Putamen (tissue), 1 donor: ENCODE data around the gene GMDS.

Source experiments
- DNase-seq: peaks from one replicate; pipeline ENCODE4 v3.0.0-alpha.2; 2016; ENCODE audit warnings: low spot score

Gene GMDS

GRCh38 chr6:1739220-1739619 lies 506.2 kb downstream of the GMDS start:
- no peak for DNase-seq

- no peak for DNase-seq
Observed at GRCh38 chr6:1738558-1739081, 506.8 kb downstream of the GMDS start.

GRCh38 chr6:1737463-1738311 lies 507.7 kb downstream of the GMDS start:
- DNase-seq, result no peak

GRCh38 chr6:1736346-1737105 lies 508.9 kb downstream of the GMDS start:
- DNase-seq, result no peak

- DNase-seq, result no peak
Observed at GRCh38 chr6:1735239-1735803, 510.1 kb downstream of the GMDS start.

GRCh38 chr6:1730882-1731281 lies 514.5 kb downstream of the GMDS start:
- no peak for DNase-seq

- no peak for DNase-seq
Observed at GRCh38 chr6:1729750-1730140, 515.7 kb downstream of the GMDS start.

GRCh38 chr6:1729133-1729749 lies 516.2 kb downstream of the GMDS start:
- no peak for DNase-seq

GRCh38 chr6:1726341-1726768 lies 519.0 kb downstream of the GMDS start:
- DNase-seq, result no peak

- DNase-seq, result no peak
Observed at GRCh38 chr6:1724616-1725015, 520.8 kb downstream of the GMDS start.

- no peak for DNase-seq
Observed at GRCh38 chr6:1724124-1724523, 521.3 kb downstream of the GMDS start.

GRCh38 chr6:1722801-1723200 lies 522.6 kb downstream of the GMDS start:
- no peak for DNase-seq

- no peak for DNase-seq
Observed at GRCh38 chr6:1720620-1721322, 524.6 kb downstream of the GMDS start.

- no peak for DNase-seq
Observed at GRCh38 chr6:1719922-1720321, 525.5 kb downstream of the GMDS start.

GRCh38 chr6:1716868-1717267 lies 528.5 kb downstream of the GMDS start:
- DNase-seq, result no peak

GRCh38 chr6:1716396-1716795 lies 529.0 kb downstream of the GMDS start:
- no peak for DNase-seq

GRCh38 chr6:1715336-1715735 lies 530.1 kb downstream of the GMDS start:
- no peak for DNase-seq

- no peak for DNase-seq
Observed at GRCh38 chr6:1714654-1715053, 530.8 kb downstream of the GMDS start.

- no peak for DNase-seq
Observed at GRCh38 chr6:1713016-1713600, 532.3 kb downstream of the GMDS start.

GRCh38 chr6:1712451-1712850 lies 533.0 kb downstream of the GMDS start:
- no peak for DNase-seq

GRCh38 chr6:1711136-1711535 lies 534.3 kb downstream of the GMDS start:
- no peak for DNase-seq
